HG03064 (cell line): ENCODE results near the gene KCTD15.

ENCODE experiments used
- ATAC-seq: cut with Tn5 transposase; IDR thresholded peaks from one replicate; pipeline ENCODE4 v1.9.1; 2021; ENCODE audit warnings: low read depth; ENCODE audit not compliant: unreplicated experiment

Gene KCTD15

DNA sequence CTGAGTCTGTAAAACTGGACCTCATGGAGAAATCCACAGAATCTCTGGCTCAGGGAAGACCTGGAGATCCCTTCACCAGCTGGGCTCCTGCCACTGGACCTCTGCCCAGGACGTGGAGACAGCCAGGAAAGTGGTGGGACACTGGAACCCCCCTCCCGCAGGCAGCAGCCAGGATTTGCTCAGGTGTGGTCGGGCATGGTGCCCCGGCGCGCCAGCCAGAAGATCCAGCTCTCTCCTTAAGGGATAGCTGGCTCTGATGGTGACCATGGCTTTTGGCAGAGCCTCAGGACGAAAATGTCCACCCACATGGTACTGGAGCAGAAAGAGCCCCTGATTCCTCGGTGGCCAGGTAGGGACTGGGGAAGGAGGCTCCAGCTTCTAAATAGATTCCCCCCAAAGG, 26.6 kb upstream of the KCTD15 start:
- ATAC-seq: no peak

DNA sequence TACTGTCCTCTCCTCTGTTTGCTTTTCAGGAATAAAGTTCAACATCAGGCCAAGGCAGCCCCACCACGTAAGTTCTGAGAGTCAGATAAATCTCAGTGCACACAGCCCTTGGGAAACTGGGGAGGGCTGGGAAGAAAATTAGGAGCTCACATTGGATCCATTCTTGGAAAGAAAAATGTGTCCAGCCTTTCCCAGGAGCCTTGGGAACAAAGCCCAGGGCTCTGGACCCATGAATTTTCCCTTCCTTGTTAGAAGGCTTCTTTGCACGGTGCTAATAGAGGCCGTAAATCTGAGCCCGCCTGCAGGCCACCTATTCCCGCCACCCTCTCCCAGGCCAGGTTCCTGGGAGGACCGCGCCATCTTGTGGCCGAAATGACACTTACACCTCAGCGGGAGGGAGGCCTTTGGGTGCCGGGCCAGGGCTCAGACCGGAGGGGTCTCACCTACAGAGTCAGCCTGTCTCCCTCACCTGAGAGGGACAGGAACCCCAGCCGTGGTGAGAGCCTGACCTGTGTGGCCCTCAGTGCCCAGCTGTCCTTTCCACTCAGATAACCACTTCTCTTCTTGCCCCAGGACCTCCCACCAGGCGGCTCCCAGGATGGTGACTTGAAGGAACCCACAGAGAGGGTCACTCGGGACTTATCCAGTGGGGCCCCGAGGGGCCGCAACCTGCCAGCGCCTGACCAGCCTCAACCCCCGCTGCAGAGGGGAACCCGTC, 25.1 kb upstream of the KCTD15 start:
- no peak for ATAC-seq

DNA sequence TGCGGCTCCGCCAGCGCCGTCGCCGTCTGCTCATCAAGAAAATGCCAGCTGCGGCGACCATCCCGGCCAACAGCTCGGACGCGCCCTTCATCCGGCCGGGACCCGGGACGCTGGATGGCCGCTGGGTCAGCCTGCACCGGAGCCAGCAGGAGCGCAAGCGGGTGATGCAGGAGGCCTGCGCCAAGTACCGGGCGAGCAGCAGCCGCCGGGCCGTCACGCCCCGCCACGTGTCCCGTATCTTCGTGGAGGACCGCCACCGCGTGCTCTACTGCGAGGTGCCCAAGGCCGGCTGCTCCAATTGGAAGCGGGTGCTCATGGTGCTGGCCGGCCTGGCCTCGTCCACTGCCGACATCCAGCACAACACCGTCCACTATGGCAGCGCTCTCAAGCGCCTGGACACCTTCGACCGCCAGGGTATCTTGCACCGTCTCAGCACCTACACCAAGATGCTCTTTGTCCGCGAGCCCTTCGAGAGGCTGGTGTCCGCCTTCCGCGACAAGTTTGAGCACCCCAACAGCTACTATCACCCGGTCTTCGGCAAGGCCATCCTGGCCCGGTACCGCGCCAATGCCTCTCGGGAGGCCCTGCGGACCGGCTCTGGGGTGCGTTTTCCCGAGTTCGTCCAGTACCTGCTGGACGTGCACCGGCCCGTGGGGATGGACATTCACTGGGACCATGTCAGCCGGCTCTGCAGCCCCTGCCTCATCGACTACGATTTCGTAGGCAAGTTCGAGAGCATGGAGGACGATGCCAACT, 24.4 kb upstream of the KCTD15 start:
- no peak for ATAC-seq

DNA sequence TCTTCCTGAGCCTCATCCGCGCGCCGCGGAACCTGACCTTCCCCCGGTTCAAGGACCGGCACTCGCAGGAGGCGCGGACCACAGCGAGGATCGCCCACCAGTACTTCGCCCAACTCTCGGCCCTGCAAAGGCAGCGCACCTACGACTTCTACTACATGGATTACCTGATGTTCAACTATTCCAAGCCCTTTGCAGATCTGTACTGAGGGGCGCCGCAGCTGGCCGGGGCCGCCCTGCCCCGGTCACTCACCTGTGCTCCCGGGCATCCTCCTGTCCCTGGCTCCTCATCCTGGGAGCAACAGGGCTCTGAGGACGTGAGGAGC, 23.9 kb upstream of the KCTD15 start:
- no peak for ATAC-seq

DNA sequence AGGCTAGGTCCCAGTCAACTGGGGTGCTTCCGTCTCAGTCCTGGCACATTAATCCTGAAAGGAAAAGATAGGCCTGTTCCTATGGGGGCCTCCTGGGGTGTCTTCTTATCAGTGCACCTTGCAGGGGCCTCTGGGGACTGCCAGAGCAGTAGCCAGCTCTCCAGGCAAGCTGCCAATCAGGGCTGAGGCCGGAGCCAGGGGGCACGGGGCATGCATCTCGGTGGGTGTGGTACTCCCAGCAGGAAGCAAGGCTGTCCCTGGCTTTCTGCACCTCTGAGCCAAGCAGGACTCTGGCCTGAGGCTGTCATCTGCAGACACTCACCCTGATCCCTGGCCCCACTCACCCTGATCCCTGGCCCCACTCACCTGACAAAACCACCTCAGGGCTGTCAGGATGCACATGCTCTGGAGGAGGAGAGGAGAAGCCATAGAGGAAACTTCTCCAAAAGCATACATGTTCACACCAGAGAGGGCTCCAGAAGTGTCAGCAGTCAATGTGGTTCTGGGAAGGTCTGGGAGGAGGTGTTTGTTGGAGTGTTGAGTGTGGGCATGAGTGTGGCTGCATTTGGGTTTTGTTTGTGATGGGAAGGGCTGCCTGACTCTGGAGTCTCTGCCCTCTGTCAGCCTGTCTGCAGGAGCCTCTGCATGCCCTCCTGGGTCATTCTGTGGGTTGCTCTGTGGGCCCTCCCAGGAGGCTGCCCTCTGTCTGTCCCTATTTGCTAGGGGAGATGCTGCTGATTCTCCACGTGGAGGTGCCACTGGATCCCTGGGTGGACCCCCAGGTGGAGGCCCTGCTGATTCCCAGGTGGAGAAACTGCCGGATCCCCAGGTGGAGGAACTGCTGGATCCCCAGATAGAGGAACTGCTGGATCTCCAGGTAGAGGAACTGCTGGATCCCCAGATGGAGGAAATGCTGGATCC, 22.7 kb upstream of the KCTD15 start:
- no peak for ATAC-seq

DNA sequence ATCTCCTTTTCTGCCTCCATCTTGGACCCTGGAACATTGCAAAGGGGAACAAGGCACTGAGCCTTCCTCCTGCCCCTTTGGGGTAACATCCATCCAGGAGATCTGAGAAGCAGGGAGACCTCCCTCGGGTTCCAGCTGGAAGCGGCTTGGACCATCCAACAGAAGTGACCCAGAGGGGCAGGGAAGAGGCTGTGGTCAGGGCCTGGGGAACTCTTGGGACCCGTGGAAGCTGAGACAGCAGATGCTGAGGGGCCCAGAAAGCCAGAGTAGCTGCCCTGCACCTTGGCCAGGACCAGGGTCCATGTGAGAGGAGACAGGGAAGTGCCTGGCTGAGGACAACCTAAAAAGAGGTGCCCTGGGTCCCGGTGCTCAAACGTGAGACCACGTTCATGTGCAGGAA, 21.9 kb upstream of the KCTD15 start:
- ATAC-seq: no peak

DNA sequence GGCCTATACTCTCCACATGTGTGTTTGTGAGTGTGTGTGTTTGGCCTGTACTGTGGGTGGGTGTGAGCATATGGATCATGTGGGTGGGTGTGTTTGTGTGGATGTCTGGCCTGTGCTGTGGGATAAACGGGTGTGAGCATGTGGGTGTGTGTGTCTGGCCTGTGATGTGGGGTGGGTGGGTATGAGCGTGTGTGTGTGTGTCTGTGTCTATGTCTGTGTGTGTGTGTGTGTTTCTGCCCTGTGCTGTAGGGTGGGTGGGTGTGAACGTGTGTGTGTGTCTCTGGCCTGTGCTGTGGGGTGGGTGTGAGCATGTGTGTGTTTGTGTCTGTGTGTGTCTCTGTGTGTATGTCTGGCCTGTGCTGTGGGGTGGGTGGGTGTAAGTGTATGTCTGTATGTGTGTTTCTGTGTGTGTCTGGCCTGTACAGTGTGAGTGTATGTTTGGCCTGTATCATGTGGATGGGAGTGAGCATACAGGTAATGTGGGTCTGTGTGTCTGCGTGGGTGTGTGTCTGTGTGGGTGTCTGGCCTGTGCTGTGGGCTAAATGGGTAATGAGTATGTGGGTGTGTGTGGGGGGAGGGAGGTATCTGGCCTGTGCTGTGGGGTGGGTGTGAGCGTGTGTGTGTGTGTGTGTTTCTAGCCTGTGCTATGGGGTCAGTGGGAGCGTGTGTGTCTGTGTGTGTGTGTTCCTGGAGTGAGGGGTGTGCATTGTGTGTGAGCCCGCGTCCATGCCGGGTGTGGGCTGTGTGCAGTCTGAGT, 20.8 kb upstream of the KCTD15 start:
- ATAC-seq: no peak

DNA sequence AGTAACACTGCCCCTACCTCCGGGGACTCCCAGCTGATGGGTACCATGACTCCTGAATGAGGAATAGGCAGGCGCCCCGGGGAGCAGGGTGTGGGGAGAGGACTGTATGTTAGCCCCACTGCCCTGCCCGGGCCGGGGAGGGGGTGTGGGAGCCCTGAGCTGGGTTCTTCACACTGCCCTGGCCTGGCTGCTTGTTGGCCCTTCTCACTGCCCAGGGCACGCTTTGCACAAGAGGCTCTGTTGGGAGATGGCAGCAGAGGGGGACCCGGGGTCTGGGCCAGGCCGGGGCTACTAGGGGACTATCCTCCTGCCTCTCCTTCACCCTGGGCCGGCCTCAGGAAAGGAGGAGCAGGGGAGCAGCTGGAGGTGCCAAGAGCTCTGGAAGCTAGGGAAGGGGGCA, 19.3 kb upstream of the KCTD15 start:
- no peak for ATAC-seq

DNA sequence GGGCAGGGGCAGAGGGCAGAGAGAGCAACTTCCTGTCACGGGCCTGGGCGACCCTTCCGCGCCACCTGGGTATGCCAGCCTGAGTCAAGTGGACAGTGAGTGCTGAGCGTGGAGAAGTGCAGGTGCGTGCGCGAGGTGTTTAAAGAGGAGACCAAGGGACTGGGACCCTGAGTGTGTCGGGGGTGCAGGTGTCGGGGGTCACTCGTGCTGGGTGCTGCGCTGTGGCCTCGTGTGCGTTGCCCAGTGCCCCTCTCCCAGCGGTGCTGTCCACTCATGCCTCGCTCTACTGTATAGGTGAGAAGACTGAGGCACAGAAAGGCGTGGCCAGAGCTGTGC, 18.9 kb upstream of the KCTD15 start:
- no peak for ATAC-seq

DNA sequence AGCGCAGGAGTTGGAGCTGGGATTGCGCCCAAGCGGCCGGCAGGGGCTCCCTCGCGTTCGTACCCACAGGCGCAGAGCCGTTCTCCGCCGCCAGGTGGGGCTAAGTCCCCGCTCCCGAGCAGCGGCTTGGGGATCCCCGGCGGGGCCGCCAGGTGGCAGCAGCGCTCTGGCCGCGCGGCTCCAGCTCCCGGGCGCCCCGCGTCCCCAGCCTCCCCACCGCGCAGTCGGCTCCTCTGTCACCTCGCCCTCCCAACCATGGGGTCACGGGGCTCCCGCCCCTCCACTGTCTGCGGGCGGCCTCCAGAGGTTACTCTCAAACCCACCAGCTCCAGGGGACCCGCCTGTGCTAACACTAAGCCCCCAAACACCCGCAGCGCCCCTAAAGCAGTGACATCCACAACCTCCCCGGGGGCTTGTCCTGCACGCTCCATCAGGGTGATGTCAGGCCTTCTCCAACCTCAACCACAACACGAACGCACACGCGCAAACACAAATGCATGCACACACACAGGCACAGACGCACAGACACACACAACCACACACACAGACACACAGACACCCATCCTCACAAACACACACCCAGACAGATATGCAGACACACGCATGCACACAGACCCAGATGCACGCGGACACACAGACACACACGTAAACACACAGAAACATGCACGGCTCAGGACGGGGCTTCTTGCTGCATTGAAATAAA, 18.4 kb upstream of the KCTD15 start:
- ATAC-seq: no peak

DNA sequence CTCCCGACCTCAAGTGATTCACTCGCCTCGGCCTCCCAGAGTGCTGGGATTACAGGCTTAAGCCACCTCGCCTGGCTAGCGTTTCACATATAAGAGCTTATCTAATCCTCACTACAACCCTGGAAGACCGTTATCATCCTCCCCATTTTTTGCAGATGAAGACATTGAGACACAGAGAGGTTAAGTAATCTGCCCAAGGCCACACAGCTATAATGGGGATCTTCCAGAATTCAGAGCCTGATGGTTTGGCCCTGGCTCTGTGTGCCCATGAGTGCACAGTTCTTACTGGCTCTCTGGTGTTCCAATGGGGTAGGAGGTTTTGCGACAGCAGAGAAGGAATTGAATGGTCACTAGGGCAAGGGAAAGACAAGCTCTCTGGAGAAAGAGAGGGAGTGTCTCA, 16.8 kb upstream of the KCTD15 start:
- ATAC-seq: no peak

DNA sequence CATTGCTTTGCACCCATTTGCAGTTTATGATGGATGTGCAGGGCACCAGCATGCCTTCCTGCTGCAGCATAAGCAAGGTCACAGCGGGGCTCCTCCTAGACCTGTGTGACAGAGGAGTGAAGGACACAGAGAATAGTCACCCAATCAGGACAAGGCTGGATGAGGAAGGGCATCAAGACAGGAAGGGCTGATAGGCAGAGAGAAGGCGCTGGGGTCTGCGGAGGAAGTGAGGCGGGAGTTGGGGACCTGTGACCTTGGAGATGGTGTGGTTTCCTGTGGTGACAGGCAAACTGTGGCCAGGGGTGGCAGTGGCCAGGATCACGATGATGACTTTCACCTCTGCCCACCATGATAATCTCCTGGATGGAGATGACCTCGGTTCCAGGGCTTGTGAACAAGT, 16.4 kb upstream of the KCTD15 start:
- ATAC-seq: no peak

DNA sequence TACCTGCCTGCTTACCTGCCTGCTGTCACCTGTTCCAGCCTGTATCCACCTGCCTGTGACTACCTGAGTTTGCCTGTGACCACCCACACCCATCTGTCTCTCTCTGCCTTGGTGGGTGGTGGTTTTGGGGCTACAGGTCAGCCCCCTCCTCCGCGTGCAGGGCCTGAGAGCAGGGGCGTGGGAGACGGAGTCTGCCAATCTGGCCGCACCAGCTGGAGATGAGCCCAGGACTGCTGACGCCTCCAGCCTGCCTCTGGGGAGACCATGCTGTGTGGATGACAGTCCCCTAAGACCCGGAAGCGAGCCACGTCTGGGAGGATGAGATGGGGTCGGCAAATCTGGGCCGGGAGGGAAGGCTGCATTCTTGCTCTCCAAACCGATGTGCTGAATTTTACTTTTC, 15.9 kb upstream of the KCTD15 start:
- ATAC-seq: no peak

DNA sequence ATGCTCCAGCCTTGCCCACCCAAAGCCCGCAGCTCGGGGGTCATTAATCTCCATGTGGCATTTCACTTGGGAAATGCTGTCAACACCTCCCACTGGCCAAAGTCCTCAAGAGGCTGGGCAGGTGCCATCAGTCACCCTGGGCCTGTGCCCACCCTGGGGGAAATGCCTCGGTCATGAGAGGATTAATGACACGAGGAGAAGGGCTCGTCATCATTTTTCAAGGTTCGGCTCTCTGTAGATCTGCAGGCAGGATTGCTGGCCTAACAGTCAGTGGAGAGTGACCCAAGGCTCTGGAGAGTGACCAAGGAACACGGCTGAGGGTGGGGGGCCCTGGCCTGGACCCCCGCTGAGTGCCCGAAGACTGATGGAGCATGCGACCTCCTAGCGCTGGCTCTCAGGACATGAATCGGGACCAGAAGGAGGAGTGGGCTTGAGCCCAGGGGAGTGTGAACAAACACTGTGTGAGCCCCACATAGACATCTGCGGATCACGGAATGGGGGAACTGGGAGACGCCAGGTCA, 15.2 kb upstream of the KCTD15 start:
- no peak for ATAC-seq

DNA sequence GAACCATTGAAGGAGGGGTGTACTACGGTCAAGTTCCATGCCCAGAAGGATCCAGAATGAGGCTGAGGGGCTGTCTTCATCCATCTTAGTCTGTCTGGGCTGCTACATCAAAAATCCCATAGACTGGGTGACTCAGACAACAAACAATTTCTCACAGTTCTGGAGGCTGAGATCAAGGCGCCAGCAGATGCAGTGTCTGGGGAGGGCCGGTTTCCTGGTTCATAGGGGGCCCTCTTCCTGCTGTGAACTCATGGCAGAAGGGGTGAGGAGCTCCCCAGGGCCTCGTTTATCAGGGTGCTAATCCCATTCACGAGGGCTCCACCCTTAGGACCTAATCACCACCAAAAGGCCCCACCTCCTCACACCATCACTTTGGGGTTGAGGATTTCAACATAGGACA, 14.7 kb upstream of the KCTD15 start:
- ATAC-seq: no peak

DNA sequence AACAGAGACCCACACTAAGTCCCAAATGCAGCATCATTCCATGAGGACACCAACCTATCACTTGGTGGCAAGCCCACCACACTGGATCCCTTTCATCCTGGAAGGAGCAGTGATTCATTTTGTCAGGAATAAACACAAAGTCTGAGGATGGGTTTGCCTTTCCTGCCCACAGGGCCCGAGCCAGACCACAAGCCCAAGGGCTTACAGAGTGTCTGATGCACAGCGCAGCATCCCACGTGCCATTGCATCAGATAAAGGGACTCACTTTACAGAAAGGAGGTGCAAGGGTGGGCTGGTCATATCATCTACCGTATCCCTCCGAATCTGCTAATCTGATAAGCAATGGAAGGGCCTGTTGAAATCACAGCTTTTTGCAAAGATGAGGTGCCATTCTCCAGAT, 12.2 kb upstream of the KCTD15 start:
- no peak for ATAC-seq

DNA sequence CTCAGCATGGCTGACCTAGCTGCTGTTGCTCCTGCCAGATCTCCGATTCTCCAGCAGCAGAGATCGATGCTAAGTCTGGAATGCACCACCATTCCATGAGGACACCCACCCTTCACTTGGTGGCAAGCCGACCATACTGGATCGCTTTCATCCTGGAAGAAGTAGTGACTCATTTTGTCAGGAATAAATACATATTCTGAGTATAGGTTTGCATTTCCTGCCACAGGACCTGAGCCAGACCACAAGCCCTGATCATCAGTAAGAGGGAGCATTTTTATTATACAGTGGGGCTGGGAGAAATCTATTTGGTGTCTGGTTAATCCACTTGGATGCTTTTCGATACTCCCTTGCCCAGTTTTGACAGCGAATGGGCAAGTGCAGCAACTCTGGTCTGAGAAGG, 10.9 kb upstream of the KCTD15 start:
- no peak for ATAC-seq

DNA sequence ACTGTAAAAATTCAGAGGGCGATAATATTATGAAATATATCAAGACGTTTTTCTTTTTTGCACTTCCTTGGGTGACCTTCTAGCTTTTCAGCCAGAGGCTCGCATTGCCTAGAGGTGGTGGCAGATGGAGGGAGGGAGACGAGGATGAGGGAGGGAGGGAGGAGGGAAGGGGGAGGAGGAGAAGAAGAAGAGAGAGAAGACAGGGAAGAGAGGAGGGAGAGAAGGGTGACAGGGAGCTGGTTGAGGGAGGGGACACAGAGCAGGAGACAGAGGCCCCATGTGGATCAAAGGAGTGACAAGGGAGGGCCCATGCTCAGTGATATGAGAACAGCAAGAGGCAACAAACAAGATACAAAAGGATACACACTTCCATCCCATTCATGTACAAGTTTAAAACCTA, 8.0 kb upstream of the KCTD15 start:
- ATAC-seq: no peak

DNA sequence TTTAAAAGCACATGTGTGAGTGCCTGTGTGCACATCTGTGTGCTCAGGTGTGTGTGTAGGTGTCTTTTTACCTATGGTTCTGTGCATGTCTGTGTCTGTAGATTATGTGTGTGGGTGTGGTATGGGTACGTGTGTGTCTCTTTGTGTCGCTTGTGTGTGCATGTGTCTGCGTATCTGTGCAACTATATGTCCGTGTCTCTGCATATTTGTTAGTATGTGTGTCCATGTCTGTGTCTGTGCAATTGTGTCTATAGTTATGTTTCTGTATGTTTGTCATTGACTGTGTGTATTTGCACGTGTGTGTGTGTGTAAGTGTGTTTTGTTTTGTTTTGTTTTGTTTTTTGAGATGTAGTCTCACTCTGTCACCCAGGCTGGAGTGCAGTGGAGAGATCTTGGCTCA, 7.3 kb upstream of the KCTD15 start:
- no peak for ATAC-seq
